ENCODE data around the gene ADAMTS3.
"Not testable (repeated sequence)": the region's sequence is repeated elsewhere in the genome, so short reads cannot be mapped to it uniquely, and the experiment has no call there.

ADAMTS3 gene

GRCh38 chr4:72552447-72552846 lies 16.6 kb downstream of the ADAMTS3 start:
- no peak for DNase-seq (ENCODE audit: low spot score)

DNA sequence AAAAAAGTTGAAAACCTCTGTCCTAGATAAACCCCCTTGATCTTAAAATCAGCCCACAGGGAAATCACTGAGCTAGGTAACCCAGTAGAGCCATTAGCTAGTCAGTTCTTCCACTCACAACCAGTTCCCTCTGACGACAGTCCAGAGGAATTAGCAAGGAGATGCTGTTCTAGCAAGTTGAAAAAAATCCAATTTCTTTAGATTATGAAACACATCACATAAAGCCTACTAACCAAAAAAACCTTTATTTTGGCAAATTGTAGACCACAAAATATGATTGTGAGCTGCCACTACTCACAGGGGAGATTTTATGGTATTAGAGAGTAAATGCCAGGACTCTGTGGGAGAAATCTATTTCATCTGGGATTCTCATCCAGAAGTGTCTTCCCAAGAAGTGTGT lies 22.6 kb downstream of the ADAMTS3 start:
- no peak for DNase-seq (ENCODE audit: low spot score)

GRCh38 chr4:72540694-72541093 lies 28.3 kb downstream of the ADAMTS3 start:
- DNase-seq (ENCODE audit: low spot score) = not testable (repeated sequence)

- no peak for DNase-seq (ENCODE audit: low spot score)
These were observed 31.0 kb downstream of the ADAMTS3 start for GRCh38 chr4:72538006-72538405.

- DNase-seq (ENCODE audit: low spot score) = no peak
These were observed 32.6 kb downstream of the ADAMTS3 start for GRCh38 chr4:72536443-72536842.

DNA sequence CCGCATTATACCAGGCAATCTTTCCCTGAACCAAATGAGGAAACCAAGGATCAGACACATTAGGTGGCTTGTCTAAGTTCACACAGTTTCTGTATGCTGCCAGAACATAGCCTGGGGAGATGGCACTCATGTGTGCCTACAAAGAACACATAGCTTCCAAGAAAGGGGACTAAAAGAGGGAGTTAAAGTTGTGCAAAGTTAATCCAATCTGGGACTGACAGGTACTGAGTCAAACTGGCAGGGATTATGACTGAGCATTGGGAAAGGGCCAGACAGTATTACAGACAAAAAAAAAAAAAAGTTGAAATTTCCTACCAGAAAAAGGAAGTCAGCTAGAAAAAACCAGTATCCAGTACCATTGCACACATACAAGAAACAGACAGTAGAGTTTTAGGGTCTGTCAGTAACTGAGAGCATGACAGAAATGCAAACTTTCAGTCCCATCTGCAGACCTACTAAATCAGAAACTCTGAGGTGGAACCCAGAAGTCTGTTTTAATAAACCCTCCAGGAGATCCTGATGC lies 37.2 kb downstream of the ADAMTS3 start:
- no peak for DNase-seq (ENCODE audit: low spot score)

GRCh38 chr4:72531322-72531721 lies 37.7 kb downstream of the ADAMTS3 start:
- no peak for DNase-seq (ENCODE audit: low spot score)

- DNase-seq (ENCODE audit: low spot score) = no peak
These were observed 39.7 kb downstream of the ADAMTS3 start for GRCh38 chr4:72529148-72529822.

DNA sequence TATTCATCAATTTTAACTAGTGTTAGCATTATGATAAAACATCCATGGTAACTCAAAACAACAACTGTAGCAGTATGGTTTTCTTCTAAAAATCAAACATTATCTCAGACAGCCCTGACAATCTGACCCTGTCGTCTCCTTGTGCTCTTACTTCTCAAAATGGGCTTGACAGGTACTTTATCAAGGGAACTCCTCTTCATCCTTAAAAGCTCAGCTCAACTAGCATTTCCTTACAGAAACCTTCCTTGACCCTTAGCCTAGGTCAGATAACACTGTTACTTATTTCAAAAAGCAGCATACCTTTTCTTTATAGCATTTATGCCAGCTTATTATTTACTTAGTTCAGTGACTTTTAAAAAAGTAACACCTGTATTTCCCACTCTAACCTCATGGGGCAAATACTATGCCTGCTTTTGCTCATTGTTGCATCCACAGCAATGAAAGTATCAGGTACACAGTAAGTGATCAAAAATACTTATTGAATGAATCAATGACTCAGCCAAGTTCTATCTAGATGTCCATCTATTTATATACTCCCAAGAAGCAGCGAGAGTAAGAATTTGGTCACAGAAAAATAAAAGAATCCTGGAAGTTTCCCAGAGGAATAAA lies 41.9 kb downstream of the ADAMTS3 start:
- no peak for DNase-seq (ENCODE audit: low spot score)

GRCh38 chr4:72525938-72526337 lies 43.1 kb downstream of the ADAMTS3 start:
- DNase-seq (ENCODE audit: low spot score) = no peak

DNA sequence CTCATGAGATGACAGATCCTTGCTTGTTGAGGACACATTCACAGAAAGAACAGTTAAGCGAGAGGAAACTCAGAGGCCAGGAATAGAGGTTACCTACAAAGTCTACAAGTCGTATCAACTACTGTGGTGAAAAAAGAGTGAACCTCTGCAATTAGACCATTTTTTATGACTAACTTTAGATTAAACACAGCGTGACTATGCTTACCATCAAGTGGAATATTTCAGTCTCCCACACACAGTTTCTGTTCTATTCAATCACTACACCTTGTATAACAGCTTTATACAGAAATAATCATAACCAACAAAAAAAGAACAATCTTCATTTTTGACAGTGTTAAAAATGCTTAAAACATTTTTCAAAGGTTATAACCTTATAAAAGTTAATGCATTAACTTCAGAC lies 46.6 kb downstream of the ADAMTS3 start:
- no peak for DNase-seq (ENCODE audit: low spot score)

DNA sequence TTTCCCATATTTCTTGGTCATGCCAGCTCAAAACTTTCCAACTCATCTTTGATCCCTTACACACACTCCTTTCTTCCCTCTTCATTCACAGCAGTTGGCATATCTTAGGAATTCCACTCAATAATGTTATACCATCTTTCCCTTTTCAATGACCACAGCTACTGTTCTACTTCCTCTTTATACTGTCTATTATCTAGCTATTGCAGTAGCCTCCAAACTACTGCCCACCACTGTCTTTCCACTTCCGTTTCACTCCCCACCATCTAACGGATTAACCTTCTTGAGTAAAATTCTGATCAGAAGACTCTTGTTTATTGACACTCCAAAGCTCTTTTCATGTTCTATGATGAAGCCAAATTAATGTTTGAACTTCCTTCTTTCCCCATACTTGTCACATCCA lies 55.8 kb downstream of the ADAMTS3 start:
- no peak for DNase-seq (ENCODE audit: low spot score)

- no peak for DNase-seq (ENCODE audit: low spot score)
These were observed 61.1 kb downstream of the ADAMTS3 start for GRCh38 chr4:72507860-72508419.

DNA sequence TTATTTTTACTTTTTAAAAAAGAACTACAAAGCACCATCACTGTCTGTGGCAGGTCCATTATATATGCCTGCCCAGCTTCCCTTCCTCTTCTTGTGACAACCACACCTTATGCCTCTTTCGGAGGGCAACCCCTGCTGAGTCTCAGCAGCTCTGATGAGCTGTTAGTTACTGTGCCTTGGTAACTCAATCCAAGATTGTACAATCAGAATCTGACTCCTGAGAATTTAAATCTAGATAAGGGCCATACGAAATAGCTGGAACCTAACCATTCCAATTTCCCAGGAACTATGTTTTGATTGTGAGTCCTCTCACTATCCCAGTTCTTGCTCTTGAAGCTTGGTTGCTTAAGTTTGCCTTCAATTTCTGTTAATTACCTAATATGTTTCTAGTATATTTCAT lies 61.9 kb downstream of the ADAMTS3 start:
- no peak for DNase-seq (ENCODE audit: low spot score)

DNA sequence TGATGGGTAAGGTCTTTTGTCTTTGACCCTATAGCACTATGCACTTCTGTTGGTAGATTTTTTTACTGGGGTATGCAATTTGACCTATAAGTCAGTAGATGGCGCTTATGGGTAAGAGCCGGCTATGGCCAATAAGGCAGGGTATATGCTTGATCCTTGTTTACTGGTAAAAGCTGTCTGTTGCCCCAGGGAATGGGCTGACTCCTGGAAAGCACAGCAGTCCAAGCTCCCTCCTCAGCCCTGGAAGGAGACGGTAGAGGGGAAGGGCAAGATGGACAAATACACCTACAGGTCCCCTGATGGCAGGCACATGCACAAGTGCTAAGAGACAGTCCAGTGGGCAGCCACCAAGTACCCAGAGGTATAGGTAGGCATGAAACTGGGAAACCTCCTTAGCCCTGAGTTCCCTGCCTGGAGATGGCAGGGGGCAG lies 63.7 kb downstream of the ADAMTS3 start:
- DNase-seq (ENCODE audit: low spot score) = peak; percentile 27

DNA sequence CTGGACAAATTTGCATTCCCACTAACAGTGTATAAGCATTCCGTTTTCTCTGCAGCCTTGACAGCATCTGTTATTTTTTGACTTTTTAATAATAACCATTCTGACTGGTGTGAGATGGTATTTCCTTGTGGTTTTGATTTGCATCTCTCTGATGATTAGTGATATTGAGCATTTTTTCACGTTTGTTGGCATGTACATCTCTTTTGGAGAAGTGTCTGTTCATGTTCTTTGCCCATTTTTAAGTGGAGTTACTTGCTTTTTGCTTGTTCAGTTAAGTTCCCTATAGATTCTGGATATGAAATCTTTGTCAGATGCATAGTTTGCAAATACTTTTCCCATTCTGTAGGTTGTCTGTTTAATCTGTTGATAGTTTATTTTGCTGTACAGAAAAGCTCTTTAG lies 68.8 kb downstream of the ADAMTS3 start:
- no peak for DNase-seq (ENCODE audit: low spot score)

DNA sequence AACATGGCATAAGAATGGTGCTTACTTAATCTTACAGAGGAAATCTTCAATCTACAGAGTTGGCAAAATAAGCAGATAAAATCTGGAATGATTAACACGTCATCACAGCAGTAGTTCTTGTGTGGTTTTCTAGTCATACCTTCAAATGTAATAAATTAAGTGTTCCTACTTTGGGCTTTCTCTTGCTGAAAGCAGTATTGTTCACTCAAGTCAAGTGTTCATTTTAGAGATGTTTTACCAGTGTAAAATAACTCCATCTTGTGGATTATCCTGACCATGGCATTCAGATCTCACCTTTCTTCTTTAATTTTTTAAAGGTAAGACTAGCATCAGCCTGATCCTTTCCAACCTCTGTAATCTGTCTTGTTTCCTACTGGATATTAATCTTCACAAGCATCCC lies 72.9 kb downstream of the ADAMTS3 start:
- no peak for DNase-seq (ENCODE audit: low spot score)

DNA sequence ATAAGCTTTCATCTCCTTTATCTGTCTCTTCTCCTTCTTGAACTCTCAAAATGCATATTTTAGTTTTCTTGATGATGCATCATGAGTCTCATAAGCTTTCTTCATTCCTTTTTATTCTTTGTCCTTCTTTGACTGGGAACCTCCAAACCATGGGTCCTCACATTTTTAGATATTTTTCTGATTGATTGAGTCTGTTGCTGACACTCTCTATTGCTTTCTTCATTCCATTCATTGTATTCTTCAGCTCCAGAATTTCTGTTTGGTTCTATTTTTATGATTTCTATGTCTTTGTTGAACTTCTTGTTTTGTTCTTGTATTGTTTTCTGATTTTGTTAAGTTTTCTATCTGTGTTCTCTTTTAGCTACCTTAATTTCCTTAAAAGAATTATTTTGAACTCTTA lies 74.9 kb downstream of the ADAMTS3 start:
- DNase-seq (ENCODE audit: low spot score) = no peak

DNA sequence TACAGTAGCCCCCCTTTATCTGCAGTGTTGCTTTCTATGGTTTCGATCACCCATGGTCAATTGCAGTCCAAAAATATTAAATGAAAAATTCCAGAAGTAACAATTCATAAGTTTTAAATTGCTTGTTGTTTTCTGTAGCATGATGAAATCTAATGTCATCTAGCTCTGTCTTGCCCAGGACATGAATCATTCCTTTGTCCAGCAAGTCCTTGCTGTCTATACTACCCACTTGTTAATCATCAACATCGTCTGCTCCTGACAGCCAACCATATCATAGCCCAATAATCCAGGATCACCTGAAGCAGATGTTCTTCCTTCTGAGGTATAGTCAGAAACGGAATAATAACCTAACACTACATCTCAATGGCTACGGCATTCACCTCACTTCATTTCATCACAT lies 79.8 kb downstream of the ADAMTS3 start:
- peak; percentile 52 for DNase-seq (ENCODE audit: low spot score)

DNA sequence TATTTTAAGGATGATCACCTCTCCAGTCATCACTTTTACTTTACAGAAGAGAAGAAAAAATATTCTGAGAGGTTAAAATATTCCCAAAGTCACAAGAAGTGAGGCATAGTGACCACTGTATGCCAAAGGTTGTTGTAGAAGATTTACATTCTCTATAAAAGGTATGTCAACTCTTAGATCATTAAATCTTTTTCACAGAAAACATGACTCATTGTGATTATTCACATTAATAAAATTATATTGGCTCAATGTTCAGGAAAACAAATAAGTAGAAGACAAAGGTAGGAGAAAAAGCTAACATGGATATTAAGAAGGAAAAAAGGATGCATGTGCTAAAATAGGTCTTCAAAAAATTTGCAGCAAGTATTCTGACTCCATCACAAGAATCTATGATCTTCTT lies 82.0 kb downstream of the ADAMTS3 start:
- DNase-seq (ENCODE audit: low spot score) = no peak

GRCh38 chr4:72484981-72485380 lies 84.0 kb downstream of the ADAMTS3 start:
- DNase-seq (ENCODE audit: low spot score) = no peak

DNA sequence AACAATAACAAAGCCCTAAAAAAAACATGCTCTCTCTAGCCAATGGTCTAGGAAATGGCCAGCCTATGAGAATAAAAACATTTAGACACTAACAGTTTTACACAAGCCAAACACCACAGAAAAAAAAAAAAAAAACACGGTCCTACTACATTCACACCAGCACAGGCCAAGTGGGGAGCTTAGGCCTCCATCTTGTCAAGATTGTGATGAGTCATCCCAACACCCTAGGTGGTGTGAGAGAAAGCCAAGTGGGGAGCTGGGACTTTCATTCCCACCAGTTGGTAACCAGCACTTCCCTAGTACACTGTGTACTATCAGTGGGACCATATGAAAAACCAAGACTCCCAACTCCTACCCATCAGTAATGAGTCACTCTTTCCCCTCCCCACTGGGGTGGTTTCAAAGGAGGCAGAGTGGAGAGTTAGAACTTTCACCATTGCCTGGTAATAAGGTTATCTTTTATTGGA lies 95.6 kb downstream of the ADAMTS3 start:
- no peak for DNase-seq (ENCODE audit: low spot score)

DNA sequence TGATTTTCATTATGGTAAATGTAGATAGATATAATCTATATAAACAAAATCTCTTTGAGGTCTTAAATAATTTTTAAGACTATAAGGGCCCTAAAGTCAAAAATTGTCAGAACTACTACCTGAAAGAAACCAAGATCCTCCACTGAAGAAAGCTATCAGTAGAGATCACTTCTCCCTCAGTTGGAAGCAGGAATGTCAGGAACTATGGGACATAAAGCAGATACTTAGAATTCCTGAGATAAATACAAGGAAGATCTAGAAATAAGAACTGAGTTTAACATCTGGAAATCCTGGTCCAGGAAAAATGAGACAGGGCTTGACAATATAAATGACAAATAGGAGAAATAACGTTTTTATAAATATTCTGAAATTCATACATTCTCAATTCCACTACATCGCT lies 97.2 kb downstream of the ADAMTS3 start:
- no peak for DNase-seq (ENCODE audit: low spot score)

Measured in SW480 (cell line).